Mesenchymal stem cell (in vitro differentiated cells and primary cell): ENCODE measurements around the gene FMN1.
A peak's percentile ranks its signal among the peaks of the same experiment; 100 is the strongest.

Source experiments
- DNase-seq: peaks from one replicate; pipeline ENCODE4 v3.0.0-alpha.2; 2013
- H2AFZ ChIP-seq: one replicate; pipeline ENCODE4 v1.6.1; 2013; ENCODE audit warnings: low read depth, mild to moderate bottlenecking, control low read depth, inconsistent platforms, low read length, moderate library complexity
- H2AK5ac ChIP-seq: 2 replicates; pipeline ENCODE4 v1.6.1; 2013; ENCODE audit warnings: low read length, moderate library complexity, mild to moderate bottlenecking, inconsistent platforms; ENCODE audit not compliant: severe bottlenecking
- H2BK120ac ChIP-seq: one replicate; pipeline ENCODE4 v1.6.1; 2013; ENCODE audit warnings: low read depth, mild to moderate bottlenecking, inconsistent platforms, low read length, moderate library complexity
- H2BK12ac ChIP-seq, 2 experiments: one replicate each; pipeline ENCODE4 v1.6.1; 2013; ENCODE audit warnings: inconsistent platforms in 2 of 2, low read length in 2 of 2, mild to moderate bottlenecking in 2 of 2, moderate library complexity in 2 of 2, control low read depth in 1 of 2
- H2BK15ac ChIP-seq: one replicate; pipeline ENCODE4 v1.6.1; 2013; ENCODE audit warnings: mild to moderate bottlenecking, low read depth, inconsistent platforms; ENCODE audit not compliant: poor library complexity, severe bottlenecking
- H2BK5ac ChIP-seq: 2 replicates; pipeline ENCODE4 v1.6.1; 2013; ENCODE audit warnings: low read depth, mild to moderate bottlenecking, low read length, control low read depth, inconsistent platforms; ENCODE audit not compliant: poor library complexity, severe bottlenecking
- H3K14ac ChIP-seq, 2 experiments: one replicate each; pipeline ENCODE4 v1.6.1; 2013; ENCODE audit warnings: inconsistent platforms in 2 of 2, low read length in 2 of 2, control low read depth in 1 of 2, mild to moderate bottlenecking in 1 of 2, moderate library complexity in 1 of 2
- H3K18ac ChIP-seq, 2 experiments: one replicate each; pipeline ENCODE4 v1.6.1; 2013; ENCODE audit warnings: inconsistent platforms in 2 of 2, low read length in 2 of 2, control low read depth in 1 of 2, low read depth in 1 of 2, mild to moderate bottlenecking in 1 of 2
- H3K23ac ChIP-seq, 2 experiments: one replicate each; pipeline ENCODE4 v1.6.1; 2013; ENCODE audit warnings: inconsistent platforms in 2 of 2, low read length in 2 of 2, mild to moderate bottlenecking in 2 of 2, moderate library complexity in 2 of 2, control low read depth in 1 of 2
- H3K27ac ChIP-seq: 2 replicates; pipeline ENCODE4 v1.5.1; 2013; ENCODE audit warnings: mild to moderate bottlenecking, moderate library complexity, low read length, control low read depth, inconsistent platforms; ENCODE audit not compliant: poor library complexity, severe bottlenecking
- H3K27me3 ChIP-seq, 2 experiments: 2 replicates each; pipeline versions ENCODE4 v1.6.1 to v1.7.0; 2013; ENCODE audit warnings: low read length in 2 of 2, mild to moderate bottlenecking in 2 of 2, moderate library complexity in 2 of 2, control low read depth in 1 of 2, inconsistent platforms in 1 of 2; ENCODE audit not compliant: control insufficient read depth in 1 of 2, insufficient read depth in 1 of 2
- H3K36me3 ChIP-seq, 2 experiments: 2 replicates each; pipeline versions ENCODE4 v1.6.1 to v1.7.0; 2013; ENCODE audit warnings: low read length in 2 of 2, control low read depth in 1 of 2, inconsistent platforms in 1 of 2, low read depth in 1 of 2, mild to moderate bottlenecking in 1 of 2; ENCODE audit not compliant: insufficient read depth in 2 of 2, control insufficient read depth in 1 of 2
- H3K4ac ChIP-seq, 2 experiments: one replicate each; pipeline ENCODE4 v1.6.1; 2013; ENCODE audit warnings: inconsistent platforms in 2 of 2, low read length in 2 of 2, mild to moderate bottlenecking in 2 of 2, moderate library complexity in 2 of 2, control low read depth in 1 of 2, low read depth in 1 of 2
- H3K4me1 ChIP-seq: 2 replicates; pipeline ENCODE4 v1.6.1; 2013; ENCODE audit warnings: low read depth, low read length, control low read depth; ENCODE audit not compliant: control insufficient read depth, insufficient read depth
- H3K4me2 ChIP-seq: 2 replicates; pipeline ENCODE4 v1.6.1; 2013; ENCODE audit warnings: low read length, mild to moderate bottlenecking, inconsistent platforms; ENCODE audit not compliant: poor library complexity, severe bottlenecking
- H3K4me3 ChIP-seq, 2 experiments: 2 replicates each; pipeline versions ENCODE4 v1.5.1 to v1.7.0; 2013; ENCODE audit warnings: low read length in 2 of 2, mild to moderate bottlenecking in 2 of 2, control low read depth in 1 of 2, low read depth in 1 of 2; ENCODE audit not compliant: insufficient read depth in 1 of 2
- H3K79me1 ChIP-seq: replicated peaks from 2 replicates; pipeline ENCODE4 v1.6.1; 2013; ENCODE audit warnings: mild to moderate bottlenecking, control low read depth, low read length, inconsistent platforms; ENCODE audit not compliant: poor library complexity, severe bottlenecking
- H3K9ac ChIP-seq: 2 replicates; pipeline ENCODE4 v1.7.0; 2013; ENCODE audit warnings: mild to moderate bottlenecking, low read length, moderate library complexity
- H3K9me3 ChIP-seq: 2 replicates; pipeline ENCODE4 v1.7.0; 2013; ENCODE audit warnings: mild to moderate bottlenecking, low read length; ENCODE audit not compliant: control insufficient read depth
- H4K8ac ChIP-seq: one replicate; pipeline ENCODE4 v1.6.1; 2013; ENCODE audit warnings: inconsistent platforms, mild to moderate bottlenecking, low read length, moderate library complexity
- H4K91ac ChIP-seq: one replicate; pipeline ENCODE4 v1.6.1; 2013; ENCODE audit warnings: mild to moderate bottlenecking, low read length, inconsistent platforms
- WGBS: methylation state at CpG from one replicate; pipeline ENCODE4 v1.1.7; 2013; ENCODE audit warnings: mixed read lengths; 5-methylcytosine and 5-hydroxymethylcytosine counted together

Gene FMN1

DNA sequence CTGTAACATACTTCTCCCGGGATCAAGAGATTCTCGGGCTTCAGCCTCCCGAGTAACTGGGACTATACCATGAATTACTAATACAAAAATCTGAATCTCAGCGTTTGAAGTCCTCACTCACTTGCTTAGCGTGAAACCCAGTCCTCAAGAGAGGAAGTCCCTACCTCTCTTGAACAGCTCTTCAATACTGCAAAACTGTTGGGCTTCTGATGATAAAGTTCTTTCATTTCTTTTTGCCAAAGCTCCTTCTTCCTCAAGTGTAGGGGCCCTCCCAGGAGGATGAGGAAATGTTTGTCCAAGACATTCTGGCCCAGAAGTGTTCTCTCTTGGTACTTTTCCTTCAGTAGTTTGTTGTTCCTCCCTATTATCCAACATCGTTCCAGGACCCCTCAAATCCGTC is 48.5 kb downstream of the FMN1 start:
- H3K18ac ChIP-seq: no peak overlapping the region
- no peak overlapping the region for H2AK5ac ChIP-seq
- H2BK120ac ChIP-seq: no peak overlapping the region
- no peak overlapping the region for H3K4me3 ChIP-seq
- no peak overlapping the region for H3K23ac ChIP-seq
- no peak for DNase-seq
- H3K4ac ChIP-seq: peak overlapping the region in 1 of 2 experiments; percentile 13
- H2AFZ ChIP-seq: no peak overlapping the region
- no peak overlapping the region for H3K14ac ChIP-seq
- peaks cover 5% of the 10 kb centered on the region for H3K4me1 ChIP-seq
- no peak overlapping the region for H2BK15ac ChIP-seq
- no peak overlapping the region for H2BK5ac ChIP-seq
- no peaks in the 10 kb centered on the region for H3K36me3 ChIP-seq
- WGBS: 94% methylated on average over 7 of the region's 7 CpGs
- H3K9me3 ChIP-seq: peaks cover 3% of the 10 kb centered on the region
- H3K27ac ChIP-seq: no peak overlapping the region
- peaks cover 0 to 8% of the 10 kb centered on the region in 2 experiments for H3K27me3 ChIP-seq
- no peaks in the 10 kb centered on the region for H3K79me1 ChIP-seq
- H4K8ac ChIP-seq: no peak overlapping the region
- H4K91ac ChIP-seq: no peak overlapping the region
- H3K9ac ChIP-seq: no peak overlapping the region
- no peak overlapping the region for H2BK12ac ChIP-seq
- no peak overlapping the region for H3K4me2 ChIP-seq

DNA sequence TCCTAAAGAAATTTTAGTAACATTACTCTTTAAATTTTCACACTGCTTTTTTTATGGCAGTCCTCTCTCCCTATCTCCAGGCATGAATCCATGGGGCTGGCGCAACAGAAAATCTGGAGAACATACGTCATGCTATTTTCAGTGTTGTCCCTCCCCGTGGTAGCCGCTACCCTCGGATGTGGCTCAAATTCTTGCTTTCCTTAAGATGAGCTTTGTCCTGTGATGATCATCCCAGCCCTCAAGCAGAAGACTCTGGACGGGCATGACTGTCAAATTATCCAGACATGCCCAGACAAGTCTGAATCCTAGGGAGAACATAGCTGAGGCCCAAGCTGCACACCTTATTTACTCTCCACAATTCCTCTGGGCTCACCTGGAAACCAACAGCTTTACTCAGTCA is 49.1 kb downstream of the FMN1 start:
- H2BK15ac ChIP-seq: no peak overlapping the region
- H2AK5ac ChIP-seq: peak overlapping the region; percentile 35
- no peak overlapping the region for H3K9ac ChIP-seq
- no peak overlapping the region for H3K4me2 ChIP-seq
- H4K91ac ChIP-seq: peak overlapping the region; percentile 34
- no peak overlapping the region for H2AFZ ChIP-seq
- DNase-seq: no peak
- 91% methylated on average over 6 of the region's 6 CpGs for WGBS
- no peak overlapping the region for H3K23ac ChIP-seq
- no peak overlapping the region for H2BK12ac ChIP-seq
- H4K8ac ChIP-seq: no peak overlapping the region
- peaks cover 0 to 4% of the 10 kb centered on the region in 2 experiments for H3K27me3 ChIP-seq
- H3K18ac ChIP-seq: no peak overlapping the region
- H3K14ac ChIP-seq: no peak overlapping the region
- H2BK5ac ChIP-seq: no peak overlapping the region
- H2BK120ac ChIP-seq: peak overlapping the region; percentile 43
- no peak overlapping the region for H3K4ac ChIP-seq
- peaks cover 3% of the 10 kb centered on the region for H3K9me3 ChIP-seq
- no peak overlapping the region for H3K4me3 ChIP-seq
- no peaks in the 10 kb centered on the region for H3K79me1 ChIP-seq
- peaks cover 5% of the 10 kb centered on the region for H3K4me1 ChIP-seq
- H3K27ac ChIP-seq: no peak overlapping the region
- H3K36me3 ChIP-seq: no peaks in the 10 kb centered on the region

DNA sequence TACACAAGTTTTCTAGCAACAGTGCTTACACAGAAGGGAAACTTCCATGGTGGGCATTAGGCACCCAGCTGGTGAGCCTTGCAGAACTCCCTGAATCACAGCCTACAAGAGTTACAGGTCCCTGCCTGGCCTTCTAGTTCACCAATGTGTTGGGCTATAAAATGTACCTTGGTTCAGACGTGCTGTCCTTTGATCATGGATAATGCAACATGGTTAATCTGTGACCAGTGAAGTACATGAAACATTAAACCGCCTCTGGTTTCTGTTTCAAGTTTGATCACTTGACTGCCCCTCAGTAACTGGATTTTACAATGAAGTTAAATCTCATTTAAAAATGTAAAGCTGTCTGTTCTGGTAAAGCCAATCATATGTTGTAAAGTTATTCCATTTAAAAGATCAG is 51.8 kb downstream of the FMN1 start:
- Histone ChIP-seq H2BK5ac (no peak overlapping the region), H3K4me3 (no peak overlapping the region), H4K8ac (no peak overlapping the region), H3K4ac (no peak overlapping the region), H2AK5ac (no peak overlapping the region), H4K91ac (no peak overlapping the region), H3K36me3 (no peaks in the 10 kb centered on the region), H3K18ac (no peak overlapping the region), H3K9ac (no peak overlapping the region), H3K27me3 (no peaks in the 10 kb centered on the region), H3K23ac (no peak overlapping the region), H3K9me3 (peaks cover 3% of the 10 kb centered on the region), H3K4me2 (no peak overlapping the region), H3K27ac (no peak overlapping the region), H3K4me1 (peaks cover 5% of the 10 kb centered on the region), H3K14ac (no peak overlapping the region), H2BK120ac (no peak overlapping the region), H2BK15ac (no peak overlapping the region), H2AFZ (no peak overlapping the region), H2BK12ac (no peak overlapping the region), H3K79me1 (no peaks in the 10 kb centered on the region)
- DNase-seq: no peak
- 100% methylated on average over 2 of the region's 2 CpGs for WGBS

DNA sequence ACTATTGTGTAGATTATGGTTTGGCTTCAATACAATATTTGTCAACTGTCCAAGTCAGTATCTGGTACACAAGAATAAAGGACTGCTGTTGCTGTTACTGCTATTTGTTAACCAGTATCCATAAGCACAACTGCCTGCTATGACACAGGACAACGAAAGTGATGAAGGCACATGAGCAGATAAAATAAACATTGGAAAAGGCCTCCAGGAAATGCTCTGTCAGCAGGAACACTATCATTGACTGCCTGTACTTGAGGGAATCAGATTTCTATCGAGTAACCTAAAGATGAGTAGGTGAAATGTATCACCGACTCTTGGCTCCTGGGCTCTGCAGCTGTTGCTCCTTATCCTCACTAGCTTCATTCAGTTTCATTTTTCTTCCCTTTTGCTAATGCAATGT is 56.5 kb downstream of the FMN1 start:
- H2BK12ac ChIP-seq: no peak overlapping the region
- peak overlapping the region in 1 of 2 experiments; percentile 47 for H3K4ac ChIP-seq
- no peak overlapping the region for H2AFZ ChIP-seq
- no peak overlapping the region for H3K14ac ChIP-seq
- H3K79me1 ChIP-seq: no peaks in the 10 kb centered on the region
- H3K27ac ChIP-seq: no peak overlapping the region
- no peak overlapping the region for H3K9ac ChIP-seq
- peak; percentile 29 for DNase-seq
- no peak overlapping the region for H2BK120ac ChIP-seq
- peaks cover 5% of the 10 kb centered on the region for H3K4me1 ChIP-seq
- H2BK15ac ChIP-seq: no peak overlapping the region
- H3K27me3 ChIP-seq: no peaks in the 10 kb centered on the region
- H3K23ac ChIP-seq: no peak overlapping the region
- no peak overlapping the region for H3K18ac ChIP-seq
- H2AK5ac ChIP-seq: no peak overlapping the region
- H4K91ac ChIP-seq: no peak overlapping the region
- H4K8ac ChIP-seq: no peak overlapping the region
- H3K9me3 ChIP-seq: no peaks in the 10 kb centered on the region
- H3K4me2 ChIP-seq: no peak overlapping the region
- WGBS: 55% methylated on average over 3 of the region's 3 CpGs
- H3K36me3 ChIP-seq: no peaks in the 10 kb centered on the region
- no peak overlapping the region for H2BK5ac ChIP-seq
- H3K4me3 ChIP-seq: no peak overlapping the region
